Mononuclear cell (primary cell): ENCODE data around the gene SRPK2. TPM values are rescaled to one million over a fixed set of nuclear protein-coding genes. Genes with fewer than 3 reads are reported as not detected.
"Not testable (repeated sequence)": the region's sequence is repeated elsewhere in the genome, so short reads cannot be mapped to it uniquely, and the experiment has no call there.

Source experiments
- H3K27me3 ChIP-seq: 2 replicates; pipeline ENCODE4 v1.6.0; 2011; ENCODE audit warnings: low read length, control low read depth; ENCODE audit not compliant: insufficient read depth
- H3K4me1 ChIP-seq: 2 replicates; pipeline ENCODE4 v1.5.1; 2011; ENCODE audit warnings: mild to moderate bottlenecking, low read length, control low read depth; ENCODE audit not compliant: insufficient read depth
- H3K4me3 ChIP-seq: 2 replicates; pipeline ENCODE4 v1.5.1; 2011; ENCODE audit warnings: mild to moderate bottlenecking, low read length, moderate library complexity
- H3K9me3 ChIP-seq: 2 replicates; pipeline ENCODE4 v1.5.1; 2011; ENCODE audit warnings: low read depth, mild to moderate bottlenecking, control low read depth, low read length
- total RNA-seq: library from RNA; depleted of rRNA; stranded (reverse); fragments of >200 nt; gene quantifications from one replicate; pipeline ENCODE4 v1.2.3, GENCODE V29; 2012

Gene SRPK2
- total RNA-seq, 1 donor, result 41.9 TPM

DNA sequence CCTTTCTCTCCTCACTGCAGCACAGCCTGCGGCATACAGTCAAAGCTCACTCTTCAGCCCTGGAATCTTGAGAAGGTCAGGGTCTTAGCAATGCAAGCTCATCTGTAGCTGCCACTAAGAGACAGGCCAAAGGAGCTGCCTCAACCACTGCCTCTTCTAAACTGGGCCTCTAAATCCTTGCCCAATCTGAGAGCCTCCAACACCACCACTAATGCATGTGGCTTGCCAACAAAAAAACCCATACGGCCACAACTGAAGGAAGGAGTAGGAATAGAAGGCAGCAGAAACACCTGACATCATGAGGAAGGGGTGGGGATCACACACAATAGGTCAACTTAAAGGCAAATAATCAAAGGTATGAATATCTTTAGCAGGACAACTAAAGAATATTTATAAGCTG lies 183.8 kb downstream of the SRPK2 start:
- Histone ChIP-seq H3K4me3 (no peak overlapping the region), H3K4me1 (peaks cover 35% of the 10 kb centered on the region), H3K27me3 (no peaks in the 10 kb centered on the region), H3K9me3 (no peaks in the 10 kb centered on the region)

DNA sequence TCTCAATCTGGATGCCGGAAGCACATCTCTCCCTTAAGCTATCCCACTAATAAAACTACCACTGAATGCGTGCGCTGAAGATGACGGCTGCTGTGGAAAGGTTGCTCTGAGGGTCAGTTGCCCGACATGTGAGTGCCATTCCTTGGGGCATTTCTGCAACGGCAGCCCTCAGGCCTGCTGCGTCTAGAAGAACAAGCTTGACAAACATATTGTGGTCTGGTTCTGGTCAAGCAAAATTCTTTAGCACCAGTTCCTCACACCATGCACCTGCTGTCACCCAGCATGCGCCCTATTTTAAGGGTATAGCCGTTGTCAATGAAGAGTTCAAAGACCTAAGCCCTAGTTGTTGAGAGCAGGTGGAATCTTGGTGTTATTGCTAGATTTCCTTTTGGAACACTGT lies 184.2 kb downstream of the SRPK2 start:
- peaks cover 33% of the 10 kb centered on the region for H3K4me1 ChIP-seq
- H3K27me3 ChIP-seq, result no peaks in the 10 kb centered on the region
- no peak overlapping the region for H3K4me3 ChIP-seq
- no peaks in the 10 kb centered on the region for H3K9me3 ChIP-seq

DNA sequence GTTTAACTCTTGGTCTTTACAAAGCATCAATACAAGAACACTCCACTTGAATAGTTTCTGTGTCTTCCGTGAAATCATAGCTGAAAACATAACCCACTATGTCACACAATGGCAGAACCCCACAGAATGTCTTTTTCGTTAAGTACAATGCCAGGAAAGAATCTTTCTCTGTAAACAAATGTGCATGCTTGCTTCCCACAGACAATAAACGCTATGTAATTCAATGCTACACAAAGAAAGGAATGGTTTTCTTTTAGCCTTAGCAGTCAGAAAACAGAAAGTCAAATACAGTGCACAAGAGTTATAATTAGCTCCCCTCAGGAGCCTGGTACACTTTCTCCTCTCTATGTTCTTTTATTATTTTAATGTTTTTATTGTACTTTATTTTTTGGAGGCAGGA lies 186.1 kb downstream of the SRPK2 start:
- H3K4me3 ChIP-seq, result no peak overlapping the region
- H3K4me1 ChIP-seq, result peaks cover 28% of the 10 kb centered on the region
- no peaks in the 10 kb centered on the region for H3K9me3 ChIP-seq

DNA sequence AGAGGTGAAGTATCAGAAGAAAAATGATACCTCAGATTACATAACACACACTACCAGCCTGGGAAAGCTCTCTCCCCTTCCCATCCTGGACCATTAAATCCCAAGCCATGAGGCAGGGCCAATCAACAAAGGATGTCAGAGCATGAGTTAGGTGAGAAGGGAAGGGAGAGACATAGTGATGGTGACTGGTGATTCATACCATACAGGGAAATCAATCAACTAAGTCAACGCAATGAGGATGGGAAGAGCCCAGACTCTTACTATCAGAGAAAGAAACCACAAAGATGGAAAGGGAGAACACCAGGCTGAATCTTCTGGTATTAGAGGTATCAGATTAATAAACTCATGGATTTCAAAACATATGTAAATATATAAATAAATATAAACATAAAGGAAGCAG lies 189.3 kb downstream of the SRPK2 start:
- no peaks in the 10 kb centered on the region for H3K9me3 ChIP-seq
- no peaks in the 10 kb centered on the region for H3K27me3 ChIP-seq
- H3K4me3 ChIP-seq, result no peak overlapping the region
- H3K4me1 ChIP-seq, result peaks cover under 1% of the 10 kb centered on the region

More for the DNA sequence above, 186.1 kb downstream of the SRPK2 start:
- no peaks in the 10 kb centered on the region for H3K27me3 ChIP-seq

DNA sequence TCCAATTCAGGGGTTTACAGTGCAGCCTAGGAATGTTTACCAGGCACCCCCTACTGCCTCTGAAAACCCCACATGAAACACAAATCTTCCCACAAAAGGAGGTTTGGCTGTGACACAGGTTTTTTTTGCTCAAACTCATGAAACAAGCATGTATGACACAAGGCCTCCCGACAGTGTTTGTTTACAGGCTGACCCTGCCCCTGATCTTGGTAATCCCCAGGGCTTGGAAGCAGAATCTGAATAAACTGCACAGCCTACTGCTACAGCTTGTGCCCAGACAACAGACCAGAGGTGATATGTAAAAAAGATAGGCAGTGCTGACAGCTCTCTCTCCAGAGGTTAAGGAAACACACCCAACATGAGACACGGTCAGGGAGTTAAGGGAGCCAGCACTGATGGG lies 190.5 kb downstream of the SRPK2 start:
- H3K4me3 ChIP-seq, result no peak overlapping the region
- H3K27me3 ChIP-seq, result no peaks in the 10 kb centered on the region
- no peaks in the 10 kb centered on the region for H3K9me3 ChIP-seq
- peaks cover 3% of the 10 kb centered on the region for H3K4me1 ChIP-seq

DNA sequence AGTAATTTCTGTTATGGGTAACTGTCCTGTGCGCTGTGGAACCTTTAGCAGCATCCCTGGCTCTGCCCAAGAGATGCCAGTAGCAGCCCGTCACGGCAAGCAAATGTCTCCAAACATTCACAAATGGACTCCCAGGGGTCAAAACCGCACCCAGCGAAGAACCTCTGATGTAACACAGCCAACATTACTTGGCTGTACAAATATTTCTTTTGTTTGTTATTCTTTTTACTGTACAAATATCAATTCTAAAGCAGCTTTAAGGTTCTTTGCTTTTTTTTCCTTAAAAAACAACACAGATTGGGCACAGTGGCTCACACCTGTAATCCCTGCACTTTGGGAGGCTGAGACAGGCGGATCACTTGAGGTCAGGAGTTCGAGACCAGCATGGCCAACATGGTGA lies 192.2 kb downstream of the SRPK2 start:
- H3K9me3 ChIP-seq, result no peaks in the 10 kb centered on the region
- peaks cover 10% of the 10 kb centered on the region for H3K4me1 ChIP-seq
- H3K4me3 ChIP-seq, result no peak overlapping the region
- no peaks in the 10 kb centered on the region for H3K27me3 ChIP-seq

DNA sequence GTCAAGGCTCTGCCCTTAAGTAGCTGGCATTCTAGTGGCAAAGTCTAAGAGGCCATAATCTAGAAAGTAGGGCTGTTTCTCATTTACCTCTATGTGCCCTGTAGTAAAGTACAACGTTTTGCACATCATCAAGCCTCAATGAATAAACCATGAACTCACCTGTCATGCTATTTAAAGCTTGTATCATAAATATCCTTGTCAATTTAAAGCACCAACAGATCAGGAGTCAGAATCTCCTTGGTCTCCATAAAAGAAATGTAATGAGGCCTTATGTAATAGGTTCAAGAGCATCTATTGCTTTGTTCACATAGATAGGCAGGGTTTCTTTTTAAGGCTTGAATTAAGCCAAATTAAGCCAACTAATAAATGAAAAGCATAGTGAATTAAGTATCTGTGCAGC lies 192.8 kb downstream of the SRPK2 start:
- Histone ChIP-seq H3K4me3 (no peak overlapping the region), H3K27me3 (no peaks in the 10 kb centered on the region), H3K9me3 (no peaks in the 10 kb centered on the region), H3K4me1 (peaks cover 16% of the 10 kb centered on the region)

DNA sequence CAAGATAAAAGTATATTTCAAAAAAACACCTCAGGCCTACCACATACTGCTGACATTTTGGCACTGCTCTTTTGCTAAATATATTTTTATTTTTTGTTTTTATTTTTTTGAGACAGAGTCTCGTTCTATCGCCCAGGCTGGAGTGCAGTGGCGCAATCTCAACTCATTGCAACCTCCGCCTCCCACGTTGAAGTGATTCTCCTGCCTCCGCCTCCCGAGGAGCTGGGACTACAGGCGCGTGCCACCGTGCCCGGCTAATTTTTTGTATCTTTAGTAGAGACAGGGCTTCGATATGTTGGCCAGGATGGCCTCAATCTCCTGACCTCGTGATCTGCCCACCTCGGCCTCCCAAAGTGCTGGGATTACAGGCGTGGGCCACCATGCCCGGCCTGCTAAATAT lies 193.8 kb downstream of the SRPK2 start:
- peaks cover 17% of the 10 kb centered on the region for H3K4me1 ChIP-seq
- not testable (repeated sequence) for H3K4me3 ChIP-seq, H3K9me3 ChIP-seq

DNA sequence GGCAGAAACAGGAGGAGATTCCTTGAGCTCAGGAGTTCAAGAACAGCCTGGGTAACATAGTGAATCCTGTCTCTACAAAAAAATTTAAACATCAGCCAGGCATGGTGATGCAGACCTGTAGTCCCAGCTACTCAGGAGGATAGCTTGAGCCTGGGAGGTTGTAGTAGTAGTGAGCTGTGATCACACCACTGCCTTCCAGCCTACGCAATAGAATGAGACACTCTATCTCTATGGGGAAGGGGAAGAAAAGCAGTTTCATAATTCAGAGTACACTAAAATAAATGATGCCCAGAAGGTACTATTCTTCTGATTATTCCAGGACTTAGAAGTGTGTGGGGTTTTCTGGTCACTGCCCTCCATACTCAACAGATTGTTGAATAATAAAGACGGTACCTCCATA lies 197.4 kb downstream of the SRPK2 start:
- Histone ChIP-seq H3K9me3 (no peaks in the 10 kb centered on the region), H3K27me3 (no peaks in the 10 kb centered on the region), H3K4me1 (peaks cover 17% of the 10 kb centered on the region), H3K4me3 (no peak overlapping the region)

More for the DNA sequence above, 193.8 kb downstream of the SRPK2 start:
- H3K27me3 ChIP-seq, result not testable (repeated sequence)

DNA sequence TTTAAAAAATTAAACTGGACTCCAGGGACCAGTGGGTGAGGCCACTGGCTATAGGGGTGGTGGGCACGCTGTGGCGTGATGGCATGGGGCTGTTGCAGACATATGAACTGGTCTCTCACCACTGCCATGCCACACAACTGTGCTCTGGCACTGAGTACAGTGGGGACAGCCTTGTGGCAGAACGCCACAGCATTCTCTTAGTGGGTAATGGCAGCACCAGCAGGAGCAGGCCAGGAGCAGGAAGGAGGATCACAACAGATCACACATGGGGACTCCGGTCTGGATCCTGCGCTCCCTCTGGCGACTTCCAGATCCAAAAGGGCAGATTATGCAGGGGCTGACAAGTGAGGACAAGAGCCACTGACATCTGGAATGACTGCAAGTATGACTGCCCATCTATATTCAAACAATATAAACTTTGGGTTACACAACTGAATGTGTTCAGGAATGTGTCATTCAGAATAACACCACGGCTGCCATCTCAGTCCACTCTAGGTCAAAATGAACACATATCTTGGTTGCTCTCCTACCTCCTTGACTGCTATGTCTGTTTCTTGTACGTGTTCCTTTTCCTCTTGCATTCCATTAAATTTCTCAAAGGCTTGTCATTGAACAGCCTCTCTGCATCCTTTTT lies 198.7 kb downstream of the SRPK2 start:
- no peaks in the 10 kb centered on the region for H3K9me3 ChIP-seq
- H3K4me3 ChIP-seq, result no peak overlapping the region
- H3K4me1 ChIP-seq, result peaks cover 17% of the 10 kb centered on the region

DNA sequence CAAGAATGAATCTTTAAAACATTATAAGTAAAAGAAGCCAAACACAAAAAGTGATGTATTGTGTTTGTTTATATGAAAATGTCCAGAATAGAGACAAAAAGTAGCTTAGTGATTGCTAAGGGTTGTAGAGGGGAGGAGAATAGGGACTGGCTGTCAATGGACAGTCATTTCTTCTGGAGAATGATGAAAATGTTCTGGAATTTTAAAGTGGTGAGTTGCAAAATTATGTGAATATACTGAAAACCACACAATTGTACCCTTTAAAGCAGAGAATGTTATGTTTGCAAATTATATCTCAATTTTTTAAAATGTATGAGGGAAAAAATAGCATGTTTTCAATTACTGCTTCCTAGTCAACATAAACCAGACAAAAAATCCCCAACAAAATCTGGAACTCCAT lies 200.5 kb downstream of the SRPK2 start:
- Histone ChIP-seq H3K9me3 (no peaks in the 10 kb centered on the region), H3K27me3 (no peaks in the 10 kb centered on the region), H3K4me1 (peaks cover 13% of the 10 kb centered on the region), H3K4me3 (no peak overlapping the region)

More for the DNA sequence above, 198.7 kb downstream of the SRPK2 start:
- H3K27me3 ChIP-seq, result no peaks in the 10 kb centered on the region

DNA sequence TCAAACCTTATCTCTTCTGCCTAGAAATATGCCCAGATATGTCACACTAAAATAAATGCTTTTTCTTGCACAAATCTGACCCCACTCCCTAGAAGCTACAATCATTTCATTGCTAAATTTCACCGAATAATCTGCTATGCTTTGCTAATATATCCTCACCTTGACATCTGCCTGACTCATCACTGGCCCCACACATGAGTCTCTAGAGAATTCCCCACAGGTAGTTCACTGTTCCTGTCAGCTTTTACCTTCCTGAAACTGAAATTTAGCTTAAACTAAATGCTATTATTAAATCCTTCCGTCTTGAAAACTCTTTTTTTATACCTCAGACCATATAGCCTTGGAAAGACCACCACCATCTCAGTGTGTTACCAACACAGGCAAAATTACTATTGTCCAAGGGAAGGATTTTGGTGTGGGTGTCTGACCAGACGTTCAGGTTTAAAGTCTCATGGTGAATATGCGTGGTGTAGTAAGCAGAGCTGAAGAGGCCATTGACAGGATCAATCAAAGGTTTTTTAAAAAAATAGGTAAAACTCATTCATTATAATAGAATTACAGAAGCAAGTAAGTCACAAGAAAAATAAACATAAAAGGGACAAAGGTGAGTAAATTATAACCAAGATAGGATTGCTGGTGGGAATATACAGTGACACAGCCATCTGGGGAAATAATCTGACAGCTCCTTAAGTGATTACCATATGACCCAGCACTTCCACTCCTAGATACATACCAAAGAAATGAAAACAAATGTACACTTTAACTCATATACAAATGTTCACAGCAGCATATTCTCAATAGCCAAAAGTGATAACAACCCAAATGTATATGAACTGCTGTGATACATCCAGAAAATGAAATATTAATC lies 201.2 kb downstream of the SRPK2 start:
- Histone ChIP-seq H3K27me3 (no peaks in the 10 kb centered on the region), H3K9me3 (no peaks in the 10 kb centered on the region), H3K4me3 (no peak overlapping the region), H3K4me1 (peaks cover 13% of the 10 kb centered on the region)

DNA sequence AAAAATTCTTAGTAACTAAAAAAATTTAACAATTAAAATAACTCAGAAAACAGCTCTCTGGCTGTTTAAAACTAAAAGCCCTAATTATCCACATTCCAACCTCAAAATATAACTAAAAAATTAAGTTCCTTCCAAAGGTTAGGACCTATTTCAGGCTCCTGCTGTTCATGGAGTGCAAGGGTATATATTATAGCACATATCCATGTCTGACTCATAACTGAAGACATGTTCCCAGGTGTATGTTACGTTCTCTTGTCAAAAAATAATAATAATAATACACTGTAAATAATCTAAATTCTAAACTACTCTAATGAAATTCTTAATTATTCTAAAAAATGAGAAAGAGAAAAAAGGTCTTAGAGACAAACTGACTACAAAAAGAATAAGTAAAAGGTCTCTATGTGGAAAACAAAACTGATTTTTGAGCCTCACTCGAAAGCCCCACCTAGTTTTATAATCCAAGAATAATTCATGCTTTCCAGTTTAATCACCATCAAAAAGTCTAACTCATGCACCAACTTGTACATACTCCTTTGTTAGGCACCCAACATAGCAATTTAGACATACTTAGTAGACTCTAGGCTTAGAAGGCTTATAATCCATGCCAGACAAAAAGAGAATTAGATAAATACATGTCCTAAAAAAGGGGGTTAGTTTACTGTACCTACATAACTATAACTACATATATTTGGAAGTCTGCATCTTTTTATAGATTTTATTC lies 203.3 kb downstream of the SRPK2 start:
- Histone ChIP-seq H3K27me3 (no peaks in the 10 kb centered on the region), H3K4me3 (no peak overlapping the region), H3K4me1 (no peaks in the 10 kb centered on the region), H3K9me3 (no peaks in the 10 kb centered on the region)

DNA sequence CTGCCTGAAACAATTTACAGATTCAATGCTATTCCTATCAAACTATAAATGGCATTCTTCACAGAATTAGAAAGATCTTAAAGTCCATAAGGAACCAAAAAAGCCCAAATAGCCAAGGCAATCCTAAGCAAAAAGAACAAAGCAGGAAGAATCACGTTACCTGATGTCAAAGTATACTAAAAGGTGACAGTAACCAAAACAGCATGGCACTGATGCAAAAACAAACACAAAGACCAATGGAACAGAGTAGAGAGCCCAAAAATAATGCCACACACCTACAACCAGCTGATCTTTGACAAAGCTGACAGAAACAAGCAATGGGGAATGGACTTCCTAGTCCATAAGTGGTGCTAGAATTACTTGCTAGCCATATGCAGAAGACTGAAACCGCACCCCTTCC lies 208.7 kb downstream of the SRPK2 start:
- Histone ChIP-seq H3K9me3 (no peaks in the 10 kb centered on the region), H3K4me1 (no peaks in the 10 kb centered on the region), H3K27me3 (no peaks in the 10 kb centered on the region), H3K4me3 (no peak overlapping the region)

DNA sequence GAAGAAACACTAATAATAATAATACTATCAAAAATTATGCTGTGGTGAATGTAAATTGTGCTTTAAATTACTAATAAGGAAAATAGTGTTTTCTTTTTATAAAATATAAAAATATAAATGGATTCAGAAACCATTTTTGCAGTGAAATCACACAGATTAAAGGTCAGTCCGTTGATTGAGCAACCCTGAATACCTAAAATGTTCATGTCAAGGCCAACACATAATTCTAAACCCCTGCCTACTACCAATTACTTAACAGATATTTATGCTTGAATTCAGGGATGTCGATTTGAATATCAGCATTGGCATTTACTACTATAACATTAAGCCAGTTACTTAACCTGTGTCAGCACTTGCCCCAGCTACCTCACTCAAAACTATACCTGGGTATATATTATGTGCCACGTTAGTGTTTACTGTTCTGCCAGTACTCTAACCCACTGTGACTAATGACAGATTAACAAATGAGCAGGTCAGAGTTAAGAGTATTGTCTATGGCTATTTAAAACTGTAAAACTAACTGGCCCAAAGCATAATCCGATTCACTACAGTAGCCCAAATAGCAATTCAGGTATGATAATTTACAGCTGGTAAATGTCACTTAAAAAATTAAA lies 209.7 kb downstream of the SRPK2 start:
- no peaks in the 10 kb centered on the region for H3K4me1 ChIP-seq
- no peaks in the 10 kb centered on the region for H3K9me3 ChIP-seq
- H3K4me3 ChIP-seq, result no peak overlapping the region
- no peaks in the 10 kb centered on the region for H3K27me3 ChIP-seq
